ENCODE results near the gene RPS29. TPM values are rescaled to one million over a fixed set of nuclear protein-coding genes. Genes with fewer than 3 reads are reported as not detected.

RPS29 gene
- total and polyA plus RNA-seq, 2 of the 13 experiments (the other 11 are each of a cell fraction or from before 2014, with no cell fraction given) = 4,303 to 8,215 TPM

DNA sequence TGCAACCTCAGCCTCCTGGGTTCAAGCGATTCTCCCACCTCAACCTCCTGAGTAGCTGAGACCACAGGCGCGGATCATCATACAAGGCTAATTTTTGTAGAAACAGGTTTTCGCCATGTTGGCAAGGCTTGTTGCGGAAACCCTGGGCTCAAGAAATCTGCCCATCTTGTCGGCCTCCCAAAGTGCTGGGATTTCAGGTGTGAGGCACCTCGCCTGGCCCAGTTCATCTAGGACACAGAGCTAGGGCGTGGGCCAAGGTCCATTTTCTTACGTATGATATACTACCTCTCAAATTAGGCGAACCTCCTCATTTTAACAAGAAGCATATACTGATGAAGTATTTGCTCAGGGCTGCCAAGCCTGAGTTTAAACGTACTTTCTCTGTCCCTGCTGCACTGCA is 2.1 kb downstream of the RPS29 start:
- intact Hi-C loops (cut with micrococcal nuclease; ENCODE audit: unreplicated experiment) (no loop called here), in situ Hi-C loops (cut with HindIII; ENCODE audit: extremely low pct_ligation_motif_present, low pct_unique_long_range_greater_than_20kb) (no loop called here)
- Histone ChIP-seq H3K4me2 (ENCODE audit: low read depth, low read length) (peak overlapping the region; percentile 75), H3K4me3 (replicated peaks in 1 of 3; ENCODE audit: insufficient read depth in 1 of 3, low read depth in 2 of 3, low read length in 3 of 3) (peak overlapping the region; percentile 82 to 98 (median 94)), H3K27me3 (ENCODE audit: control insufficient read depth in 1 of 2, insufficient read depth in 2 of 2, low read length in 2 of 2) (no peaks in the 10 kb centered on the region; a peak in 1 of 5 replicates), H3K27ac (ENCODE audit: extremely low read length, insufficient read depth, low read length) (peak overlapping the region; percentile 89), H3K9ac (ENCODE audit: insufficient read depth, low read depth, low read length) (peak overlapping the region; percentile 99), H3K79me2 (ENCODE audit: insufficient read depth, low read length) (peaks cover 61% of the 10 kb centered on the region), H3K4me1 (ENCODE audit: insufficient read depth, low read length) (peaks cover 39% of the 10 kb centered on the region), H4K20me1 (ENCODE audit: insufficient read depth, low read length) (peaks cover 57% of the 10 kb centered on the region), H3K36me3 (replicated peaks in 1 of 2; ENCODE audit: control insufficient read depth in 1 of 2, insufficient read depth in 2 of 2, low read length in 2 of 2) (peaks cover 4 to 20% of the 10 kb centered on the region in 2 experiments; a peak in 4 of 5 replicates), H2AFZ (ENCODE audit: low read length) (no peak overlapping the region), H3K9me3 (ENCODE audit: low read length) (no peaks in the 10 kb centered on the region)
- ATAC-seq (no peak), DNase-seq (ENCODE audit: low spot score) (no peak), FAIRE-seq (no peak)
- POLR2A ChIA-PET = interaction anchor here (0.7 to 5.8 kb wide), 3 partner anchors 13 to 185 kb away, joined by 3 to 97 read pairs (median 3); partner anchors contain the start of gene LRR1
- WGBS (ENCODE audit: low lambda C conversion rate) = 27% methylated on average over 11 of the region's 11 CpGs
- no TSS peak for BruUV-seq (replicated peaks)
- TF ChIP-seq ZNF709 (CRISPR knock-in tag; IDR thresholded peaks at IDR 0.05) (no peak), GTF2F1 (IDR thresholded peaks at IDR 0.05; ENCODE audit: low read length) (no peak), ZNF746 (CRISPR knock-in tag; IDR thresholded peaks at IDR 0.05) (no peak), ZNF607 (CRISPR knock-in tag; IDR thresholded peaks at IDR 0.05; ENCODE audit: borderline replicate concordance) (no peak), MED8 (CRISPR knock-in tag; IDR thresholded peaks at IDR 0.05; ENCODE audit: insufficient replicate concordance) (peak; percentile 17), TEAD2 (CRISPR knock-in tag; IDR thresholded peaks at IDR 0.05) (no peak), AGO2 (optimal IDR thresholded peaks at IDR 0.05; ENCODE audit: low read depth, low read length) (peak; percentile 32), SSRP1 (CRISPR knock-in tag; IDR thresholded peaks at IDR 0.05) (0 out of 2 replicates have a peak, but pooled peaks have one; percentile 39), MATR3 (CRISPR knock-in tag; IDR thresholded peaks at IDR 0.05) (no peak), POLR2G (IDR thresholded peaks at IDR 0.05; ENCODE audit: low read depth, low read length) (0 out of 2 replicates have a peak, but pooled peaks have one; percentile 27), ZZZ3 (CRISPR knock-in tag; IDR thresholded peaks at IDR 0.05; ENCODE audit: borderline replicate concordance) (no peak), HNF4A (CRISPR knock-in tag; IDR thresholded peaks at IDR 0.05) (0 out of 2 replicates have a peak, but pooled peaks have one; percentile 6), GATAD1 (CRISPR knock-in tag; IDR thresholded peaks at IDR 0.05) (0 out of 2 replicates have a peak, but pooled peaks have one; percentile 7), ZNF891 (CRISPR knock-in tag; IDR thresholded peaks at IDR 0.05) (peak; percentile 34; the same call in 1 of the 2 replicates), POLR2A (IDR thresholded peaks at IDR 0.05; ENCODE audit: insufficient read depth in 1 of 2, low read depth in 2 of 2, low read length in 2 of 2) (peak in 1 of 2 experiments; percentile 35; a peak in 1 of 4 replicates)
- TF ChIP-seq, protein P1, sequence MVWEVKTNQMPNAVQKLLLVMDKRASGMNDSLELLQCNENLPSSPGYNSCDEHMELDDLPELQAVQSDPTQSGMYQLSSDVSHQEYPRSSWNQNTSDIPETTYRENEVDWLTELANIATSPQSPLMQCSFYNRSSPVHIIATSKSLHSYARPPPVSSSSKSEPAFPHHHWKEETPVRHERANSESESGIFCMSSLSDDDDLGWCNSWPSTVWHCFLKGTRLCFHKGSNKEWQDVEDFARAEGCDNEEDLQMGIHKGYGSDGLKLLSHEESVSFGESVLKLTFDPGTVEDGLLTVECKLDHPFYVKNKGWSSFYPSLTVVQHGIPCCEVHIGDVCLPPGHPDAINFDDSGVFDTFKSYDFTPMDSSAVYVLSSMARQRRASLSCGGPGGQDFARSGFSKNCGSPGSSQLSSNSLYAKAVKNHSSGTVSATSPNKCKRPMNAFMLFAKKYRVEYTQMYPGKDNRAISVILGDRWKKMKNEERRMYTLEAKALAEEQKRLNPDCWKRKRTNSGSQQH (CRISPR knock-in tag; IDR thresholded peaks at IDR 0.05; ENCODE audit: low read depth) = 0 out of 2 replicates have a peak, but pooled peaks have one; percentile 32
- TF ChIP-seq, protein P2, sequence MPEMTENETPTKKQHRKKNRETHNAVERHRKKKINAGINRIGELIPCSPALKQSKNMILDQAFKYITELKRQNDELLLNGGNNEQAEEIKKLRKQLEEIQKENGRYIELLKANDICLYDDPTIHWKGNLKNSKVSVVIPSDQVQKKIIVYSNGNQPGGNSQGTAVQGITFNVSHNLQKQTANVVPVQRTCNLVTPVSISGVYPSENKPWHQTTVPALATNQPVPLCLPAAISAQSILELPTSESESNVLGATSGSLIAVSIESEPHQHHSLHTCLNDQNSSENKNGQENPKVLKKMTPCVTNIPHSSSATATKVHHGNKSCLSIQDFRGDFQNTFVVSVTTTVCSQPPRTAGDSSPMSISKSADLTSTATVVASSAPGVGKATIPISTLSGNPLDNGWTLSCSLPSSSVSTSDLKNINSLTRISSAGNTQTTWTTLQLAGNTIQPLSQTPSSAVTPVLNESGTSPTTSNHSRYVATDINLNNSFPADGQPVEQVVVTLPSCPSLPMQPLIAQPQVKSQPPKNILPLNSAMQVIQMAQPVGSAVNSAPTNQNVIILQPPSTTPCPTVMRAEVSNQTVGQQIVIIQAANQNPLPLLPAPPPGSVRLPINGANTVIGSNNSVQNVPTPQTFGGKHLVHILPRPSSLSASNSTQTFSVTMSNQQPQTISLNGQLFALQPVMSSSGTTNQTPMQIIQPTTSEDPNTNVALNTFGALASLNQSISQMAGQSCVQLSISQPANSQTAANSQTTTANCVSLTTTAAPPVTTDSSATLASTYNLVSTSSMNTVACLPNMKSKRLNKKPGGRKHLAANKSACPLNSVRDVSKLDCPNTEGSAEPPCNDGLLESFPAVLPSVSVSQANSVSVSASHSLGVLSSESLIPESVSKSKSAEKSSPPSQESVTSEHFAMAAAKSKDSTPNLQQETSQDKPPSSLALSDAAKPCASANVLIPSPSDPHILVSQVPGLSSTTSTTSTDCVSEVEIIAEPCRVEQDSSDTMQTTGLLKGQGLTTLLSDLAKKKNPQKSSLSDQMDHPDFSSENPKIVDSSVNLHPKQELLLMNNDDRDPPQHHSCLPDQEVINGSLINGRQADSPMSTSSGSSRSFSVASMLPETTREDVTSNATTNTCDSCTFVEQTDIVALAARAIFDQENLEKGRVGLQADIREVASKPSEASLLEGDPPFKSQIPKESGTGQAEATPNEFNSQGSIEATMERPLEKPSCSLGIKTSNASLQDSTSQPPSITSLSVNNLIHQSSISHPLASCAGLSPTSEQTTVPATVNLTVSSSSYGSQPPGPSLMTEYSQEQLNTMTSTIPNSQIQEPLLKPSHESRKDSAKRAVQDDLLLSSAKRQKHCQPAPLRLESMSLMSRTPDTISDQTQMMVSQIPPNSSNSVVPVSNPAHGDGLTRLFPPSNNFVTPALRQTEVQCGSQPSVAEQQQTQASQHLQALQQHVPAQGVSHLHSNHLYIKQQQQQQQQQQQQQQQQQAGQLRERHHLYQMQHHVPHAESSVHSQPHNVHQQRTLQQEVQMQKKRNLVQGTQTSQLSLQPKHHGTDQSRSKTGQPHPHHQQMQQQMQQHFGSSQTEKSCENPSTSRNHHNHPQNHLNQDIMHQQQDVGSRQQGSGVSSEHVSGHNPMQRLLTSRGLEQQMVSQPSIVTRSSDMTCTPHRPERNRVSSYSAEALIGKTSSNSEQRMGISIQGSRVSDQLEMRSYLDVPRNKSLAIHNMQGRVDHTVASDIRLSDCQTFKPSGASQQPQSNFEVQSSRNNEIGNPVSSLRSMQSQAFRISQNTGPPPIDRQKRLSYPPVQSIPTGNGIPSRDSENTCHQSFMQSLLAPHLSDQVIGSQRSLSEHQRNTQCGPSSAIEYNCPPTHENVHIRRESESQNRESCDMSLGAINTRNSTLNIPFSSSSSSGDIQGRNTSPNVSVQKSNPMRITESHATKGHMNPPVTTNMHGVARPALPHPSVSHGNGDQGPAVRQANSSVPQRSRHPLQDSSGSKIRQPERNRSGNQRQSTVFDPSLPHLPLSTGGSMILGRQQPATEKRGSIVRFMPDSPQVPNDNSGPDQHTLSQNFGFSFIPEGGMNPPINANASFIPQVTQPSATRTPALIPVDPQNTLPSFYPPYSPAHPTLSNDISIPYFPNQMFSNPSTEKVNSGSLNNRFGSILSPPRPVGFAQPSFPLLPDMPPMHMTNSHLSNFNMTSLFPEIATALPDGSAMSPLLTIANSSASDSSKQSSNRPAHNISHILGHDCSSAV (CRISPR knock-in tag; IDR thresholded peaks at IDR 0.05; ENCODE audit: borderline replicate concordance) = no peak
- CTCF ChIA-PET (ENCODE audit: low intra/inter-chr PET ratio, low total read pairs) = no interaction called here
